Measurements from ENCODE around the gene DHX36.

DNA sequence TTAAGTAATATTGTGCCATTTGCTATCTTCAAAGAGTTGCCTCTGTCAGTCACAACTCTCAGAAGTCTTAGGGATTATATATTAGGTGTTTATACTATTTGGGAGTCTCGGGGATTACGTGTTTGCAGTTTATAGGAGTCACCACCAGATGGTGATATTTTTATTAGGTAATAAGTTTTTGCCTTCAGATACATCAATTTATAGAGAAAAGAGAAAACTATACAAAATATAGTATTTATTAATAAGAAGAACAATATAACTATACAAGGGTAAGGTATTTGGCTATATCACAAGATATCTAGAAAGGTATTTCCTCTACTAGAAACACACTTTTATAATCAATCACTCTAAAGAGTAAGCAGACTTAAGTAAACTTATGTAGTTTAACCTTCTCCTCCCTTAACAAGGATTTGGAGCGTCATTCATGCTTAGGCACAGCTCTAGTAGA is 10.7 kb upstream of the DHX36 start:
- TF ChIP-seq CTCF (IDR thresholded peaks at IDR 0.05) = peak in 3 of 4 experiments; percentile 17 to 57 (median 37)
- TF ChIP-seq POLR2A (IDR thresholded peaks at IDR 0.05) = no peak
- no peak for TF ChIP-seq EP300 (IDR thresholded peaks at IDR 0.05)
